ENCODE data around the gene BMP6. TPM values are rescaled to one million over a fixed set of nuclear protein-coding genes. Genes with fewer than 3 reads are reported as not detected.
A peak's percentile ranks its signal among the peaks of the same experiment; 100 is the strongest.

BMP6 gene
- total RNA-seq, 2 experiments from 2014 or later = 0.14 to 0.27 TPM

- Mint-ChIP-seq H3K4me3 (no peak overlapping the region), H3K27me3 (no peaks in the 10 kb centered on the region), H3K9me3 (ENCODE audit: low read depth) (no peaks in the 10 kb centered on the region), H3K36me3 (ENCODE audit: low read depth) (peaks cover 44% of the 10 kb centered on the region), H3K27ac (no peak overlapping the region), H3K4me1 (no peaks in the 10 kb centered on the region)
- DNase-seq (no peak), ATAC-seq (no peak)
- CTCF ChIA-PET = no interaction called here
- POLR2A ChIA-PET = no interaction called here
- intact Hi-C loops (cut with DNase I, micrococcal nuclease) = no loop called here
Measured at GRCh38 chr6:7901780-7902179, 175.9 kb downstream of the BMP6 start.

GRCh38 chr6:7902221-7902620, 176.3 kb downstream of the BMP6 start:
- CTCF ChIA-PET = no interaction called here
- POLR2A ChIA-PET = no interaction called here
- DNase-seq = no peak
- no peak overlapping the region for H3K4me3 Mint-ChIP-seq
- peaks cover 44% of the 10 kb centered on the region for H3K36me3 Mint-ChIP-seq (ENCODE audit: low read depth)
- no peak for ATAC-seq
- no peak overlapping the region for H3K27ac Mint-ChIP-seq
- intact Hi-C loops (cut with DNase I, micrococcal nuclease) = no loop called here
- H3K27me3 Mint-ChIP-seq = no peaks in the 10 kb centered on the region
- no peaks in the 10 kb centered on the region for H3K4me1 Mint-ChIP-seq
- H3K9me3 Mint-ChIP-seq (ENCODE audit: low read depth) = no peaks in the 10 kb centered on the region

- no peaks in the 10 kb centered on the region for H3K27me3 Mint-ChIP-seq
- ChIA-PET POLR2A (interaction anchor here (0.6 to 0.7 kb wide), 2 partner anchors 115 to 849 kb away, joined by 3 to 20 read pairs; no protein-coding TSS in a partner anchor), CTCF (no interaction called here)
- H3K4me3 Mint-ChIP-seq = no peak overlapping the region
- no peaks in the 10 kb centered on the region for H3K9me3 Mint-ChIP-seq (ENCODE audit: low read depth)
- peaks cover 42% of the 10 kb centered on the region for H3K36me3 Mint-ChIP-seq (ENCODE audit: low read depth)
- intact Hi-C loops (cut with DNase I, micrococcal nuclease) = no loop called here
- DNase-seq (no peak), ATAC-seq (no peak)
- H3K27ac Mint-ChIP-seq = no peak overlapping the region
- peaks cover 3% of the 10 kb centered on the region for H3K4me1 Mint-ChIP-seq
Measured at GRCh38 chr6:7902867-7903266, 177.0 kb downstream of the BMP6 start.

GRCh38 chr6:7903673-7904072, 177.8 kb downstream of the BMP6 start:
- intact Hi-C loops (cut with DNase I, micrococcal nuclease) = no loop called here

GRCh38 chr6:7904654-7905319, 178.9 kb downstream of the BMP6 start:
- ChIA-PET POLR2A (no interaction called here), CTCF (interaction anchor here (1.4 kb wide), 1 partner anchor 155 kb away, joined by 4 read pairs; no protein-coding TSS in a partner anchor)
- DNase-seq (no peak), ATAC-seq (no peak)
- intact Hi-C loops (cut with DNase I, micrococcal nuclease) = loop anchor here (5.0 kb wide), 1 partner anchor 103 kb away; no protein-coding TSS in a partner anchor
- Mint-ChIP-seq H3K27ac (no peak overlapping the region), H3K4me3 (no peak overlapping the region), H3K27me3 (no peaks in the 10 kb centered on the region), H3K4me1 (peaks cover 13% of the 10 kb centered on the region), H3K9me3 (ENCODE audit: low read depth) (no peaks in the 10 kb centered on the region), H3K36me3 (ENCODE audit: low read depth) (peaks cover 32% of the 10 kb centered on the region)

More at GRCh38 chr6:7903673-7904072, 177.8 kb downstream of the BMP6 start:
- Mint-ChIP-seq H3K9me3 (ENCODE audit: low read depth) (no peaks in the 10 kb centered on the region), H3K27me3 (no peaks in the 10 kb centered on the region), H3K4me1 (peaks cover 6% of the 10 kb centered on the region), H3K27ac (no peak overlapping the region), H3K36me3 (ENCODE audit: low read depth) (peaks cover 35% of the 10 kb centered on the region), H3K4me3 (no peak overlapping the region)
- CTCF ChIA-PET = no interaction called here
- ATAC-seq (no peak), DNase-seq (no peak)
- POLR2A ChIA-PET = interaction anchor here (0.6 kb wide), 1 partner anchor 281 kb away, joined by 3 read pairs; no protein-coding TSS in a partner anchor

GRCh38 chr6:7905416-7905815, 179.5 kb downstream of the BMP6 start:
- no peak overlapping the region for H3K27ac Mint-ChIP-seq
- POLR2A ChIA-PET = no interaction called here

GRCh38 chr6:7906741-7907140, 180.8 kb downstream of the BMP6 start:
- CTCF ChIA-PET = no interaction called here
- ATAC-seq (no peak), DNase-seq (no peak)
- Mint-ChIP-seq H3K9me3 (ENCODE audit: low read depth) (no peaks in the 10 kb centered on the region), H3K27me3 (no peaks in the 10 kb centered on the region), H3K4me1 (peaks cover 15% of the 10 kb centered on the region), H3K27ac (no peak overlapping the region), H3K36me3 (ENCODE audit: low read depth) (peaks cover 21% of the 10 kb centered on the region), H3K4me3 (no peak overlapping the region)
- intact Hi-C loops (cut with DNase I, micrococcal nuclease) = loop anchor here (5.0 kb wide), 1 partner anchor 101 kb away; no protein-coding TSS in a partner anchor
- POLR2A ChIA-PET = no interaction called here

More at GRCh38 chr6:7905416-7905815, 179.5 kb downstream of the BMP6 start:
- H3K27me3 Mint-ChIP-seq = no peaks in the 10 kb centered on the region
- H3K9me3 Mint-ChIP-seq (ENCODE audit: low read depth) = no peaks in the 10 kb centered on the region
- intact Hi-C loops (cut with DNase I, micrococcal nuclease) = loop anchor here (5.0 kb wide), 1 partner anchor 102 kb away; no protein-coding TSS in a partner anchor
- DNase-seq = no peak
- ATAC-seq = no peak
- peaks cover 30% of the 10 kb centered on the region for H3K36me3 Mint-ChIP-seq (ENCODE audit: low read depth)
- peaks cover 13% of the 10 kb centered on the region for H3K4me1 Mint-ChIP-seq
- CTCF ChIA-PET = interaction anchor here (1.4 kb wide), 1 partner anchor 154 kb away, joined by 4 read pairs; no protein-coding TSS in a partner anchor
- no peak overlapping the region for H3K4me3 Mint-ChIP-seq

GRCh38 chr6:7907159-7907558, 181.3 kb downstream of the BMP6 start:
- Mint-ChIP-seq H3K9me3 (ENCODE audit: low read depth) (no peaks in the 10 kb centered on the region), H3K4me1 (peaks cover 15% of the 10 kb centered on the region), H3K36me3 (ENCODE audit: low read depth) (peaks cover 21% of the 10 kb centered on the region), H3K27me3 (no peaks in the 10 kb centered on the region), H3K4me3 (no peak overlapping the region), H3K27ac (no peak overlapping the region)
- no peak for DNase-seq
- intact Hi-C loops (cut with DNase I, micrococcal nuclease) = loop anchor here (5.0 kb wide), 1 partner anchor 100 kb away; no protein-coding TSS in a partner anchor
- ChIA-PET CTCF (interaction anchor here (0.6 kb wide), 1 partner anchor 183 kb away, joined by 3 read pairs; no protein-coding TSS in a partner anchor), POLR2A (no interaction called here)
- ATAC-seq = no peak

GRCh38 chr6:7909323-7910276, 183.7 kb downstream of the BMP6 start:
- no peaks in the 10 kb centered on the region for H3K27me3 Mint-ChIP-seq
- ChIA-PET CTCF (interaction anchor here (0.6 to 1.2 kb wide), 4 partner anchors 14 to 181 kb away, joined by 3 to 4 read pairs (median 3); no protein-coding TSS in a partner anchor), POLR2A (no interaction called here)
- H3K4me1 Mint-ChIP-seq = peaks cover 15% of the 10 kb centered on the region
- ATAC-seq = peak; percentile 50
- H3K4me3 Mint-ChIP-seq = peak overlapping the region; percentile 91
- no peaks in the 10 kb centered on the region for H3K9me3 Mint-ChIP-seq (ENCODE audit: low read depth)
- H3K36me3 Mint-ChIP-seq (ENCODE audit: low read depth) = peaks cover 12% of the 10 kb centered on the region
- peak overlapping the region; percentile 76 for H3K27ac Mint-ChIP-seq
- DNase-seq = peak; percentile 70
- intact Hi-C loops (cut with DNase I, micrococcal nuclease) = loop anchor here (1.0 to 5.0 kb wide), 9 partner anchors 98 to 596 kb away; partner anchors contain the start of genes BLOC1S5 (in 2 of the 2), BMP6 (in 2 of the 2), CAGE1 (in 1 of the 2) and EEF1E1 (in 1 of the 2)

- H3K27me3 Mint-ChIP-seq = no peaks in the 10 kb centered on the region
- peaks cover 15% of the 10 kb centered on the region for H3K4me1 Mint-ChIP-seq
- peak overlapping the region; percentile 91 for H3K4me3 Mint-ChIP-seq
- peaks cover 7% of the 10 kb centered on the region for H3K36me3 Mint-ChIP-seq (ENCODE audit: low read depth)
- no peak for DNase-seq
- ATAC-seq = peak; percentile 56
- ChIA-PET CTCF (interaction anchor here (1.1 to 1.2 kb wide), 2 partner anchors 96 to 182 kb away, joined by 3 to 4 read pairs; no protein-coding TSS in a partner anchor), POLR2A (no interaction called here)
- no peak overlapping the region for H3K27ac Mint-ChIP-seq
- intact Hi-C loops (cut with DNase I, micrococcal nuclease) = loop anchor here (1.0 to 5.0 kb wide), 8 partner anchors 154 to 597 kb away; partner anchors contain the start of genes BLOC1S5 (in 2 of the 2), BMP6 (in 2 of the 2), CAGE1 (in 1 of the 2) and EEF1E1 (in 1 of the 2)
- H3K9me3 Mint-ChIP-seq (ENCODE audit: low read depth) = no peaks in the 10 kb centered on the region
Measured at GRCh38 chr6:7910298-7910653, 184.4 kb downstream of the BMP6 start.

Measured in activated CD4-positive, alpha-beta T cell treated with anti-CD3 and anti-CD28 coated beads for 36 hours (primary cell).